ENCODE results near the gene KLHL34.

DNA sequence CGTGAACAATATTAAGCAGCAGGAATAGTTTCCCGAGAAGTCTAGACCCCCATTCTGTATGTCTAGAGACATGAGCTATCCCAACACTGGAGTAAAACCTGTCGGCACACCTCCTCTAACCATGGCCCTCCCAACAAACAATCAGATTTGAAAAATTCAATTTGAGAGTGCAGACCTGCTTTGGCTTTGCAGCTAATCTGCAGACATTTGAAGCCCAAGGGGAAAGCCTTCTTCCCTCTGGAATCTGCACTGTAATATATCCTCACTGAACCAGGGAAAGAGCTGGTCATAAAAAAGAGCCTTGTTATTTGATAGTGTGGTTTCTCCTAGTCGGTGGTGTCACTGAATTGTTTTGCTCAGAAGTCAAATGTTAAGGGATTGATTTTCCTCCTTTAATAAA is 44.6 kb upstream of the KLHL34 start:
- TF ChIP-seq, protein P1, sequence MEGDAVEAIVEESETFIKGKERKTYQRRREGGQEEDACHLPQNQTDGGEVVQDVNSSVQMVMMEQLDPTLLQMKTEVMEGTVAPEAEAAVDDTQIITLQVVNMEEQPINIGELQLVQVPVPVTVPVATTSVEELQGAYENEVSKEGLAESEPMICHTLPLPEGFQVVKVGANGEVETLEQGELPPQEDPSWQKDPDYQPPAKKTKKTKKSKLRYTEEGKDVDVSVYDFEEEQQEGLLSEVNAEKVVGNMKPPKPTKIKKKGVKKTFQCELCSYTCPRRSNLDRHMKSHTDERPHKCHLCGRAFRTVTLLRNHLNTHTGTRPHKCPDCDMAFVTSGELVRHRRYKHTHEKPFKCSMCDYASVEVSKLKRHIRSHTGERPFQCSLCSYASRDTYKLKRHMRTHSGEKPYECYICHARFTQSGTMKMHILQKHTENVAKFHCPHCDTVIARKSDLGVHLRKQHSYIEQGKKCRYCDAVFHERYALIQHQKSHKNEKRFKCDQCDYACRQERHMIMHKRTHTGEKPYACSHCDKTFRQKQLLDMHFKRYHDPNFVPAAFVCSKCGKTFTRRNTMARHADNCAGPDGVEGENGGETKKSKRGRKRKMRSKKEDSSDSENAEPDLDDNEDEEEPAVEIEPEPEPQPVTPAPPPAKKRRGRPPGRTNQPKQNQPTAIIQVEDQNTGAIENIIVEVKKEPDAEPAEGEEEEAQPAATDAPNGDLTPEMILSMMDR (conservative IDR thresholded peaks at IDR 0.05 in 1 of 2, IDR thresholded peaks at IDR 0.05 in 1 of 2; ENCODE audit: extremely low read depth in 1 of 2, insufficient read depth in 1 of 2, low read depth in 1 of 2, low read length in 2 of 2): no peak
- TF ChIP-seq EZH2 (IDR thresholded peaks at IDR 0.05; ENCODE audit: borderline replicate concordance, low read length): no peak
